ENCODE results near the gene TM9SF2. TPM values are rescaled to one million over a fixed set of nuclear protein-coding genes. Genes with fewer than 3 reads are reported as not detected.
A peak's percentile ranks its signal among the peaks of the same experiment; 100 is the strongest.
"Not testable (repeated sequence)": the region's sequence is repeated elsewhere in the genome, so short reads cannot be mapped to it uniquely, and the experiment has no call there.

Gene TM9SF2
- total RNA-seq: 115 and 165 TPM in 2 replicates

DNA sequence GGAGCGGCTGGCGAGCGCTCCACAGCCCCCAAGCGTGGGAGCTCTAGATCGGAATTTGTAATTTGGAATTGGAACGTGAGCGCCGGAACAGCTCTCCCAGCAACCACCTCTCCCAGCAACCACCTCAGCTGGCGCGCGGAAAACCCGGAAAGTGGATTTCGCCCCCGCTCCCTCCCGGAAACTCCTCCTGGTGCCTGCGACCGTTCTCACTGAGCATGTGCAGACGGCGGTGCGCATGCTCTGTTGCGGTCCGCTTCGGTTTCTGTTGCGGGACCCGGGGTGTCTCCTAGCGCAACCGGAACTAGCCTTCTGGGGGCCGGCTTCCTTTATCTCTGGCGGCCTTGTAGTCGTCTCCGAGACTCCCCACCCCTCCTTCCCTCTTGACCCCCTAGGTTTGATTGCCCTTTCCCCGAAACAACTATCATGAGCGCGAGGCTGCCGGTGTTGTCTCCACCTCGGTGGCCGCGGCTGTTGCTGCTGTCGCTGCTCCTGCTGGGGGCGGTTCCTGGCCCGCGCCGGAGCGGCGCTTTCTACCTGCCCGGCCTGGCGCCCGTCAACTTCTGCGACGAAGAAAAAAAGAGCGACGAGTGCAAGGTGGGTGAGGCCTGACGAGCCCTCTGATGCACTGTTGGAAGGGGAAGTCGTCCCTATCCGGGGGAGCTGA is at the start of gene TM9SF2:
Gene TM9SF2 (plus strand): TSS at position 289 of the 664 bp plus-strand sequence. CDS start 135 bp downstream, at position 424.
- TF ChIP-seq, protein P1, sequence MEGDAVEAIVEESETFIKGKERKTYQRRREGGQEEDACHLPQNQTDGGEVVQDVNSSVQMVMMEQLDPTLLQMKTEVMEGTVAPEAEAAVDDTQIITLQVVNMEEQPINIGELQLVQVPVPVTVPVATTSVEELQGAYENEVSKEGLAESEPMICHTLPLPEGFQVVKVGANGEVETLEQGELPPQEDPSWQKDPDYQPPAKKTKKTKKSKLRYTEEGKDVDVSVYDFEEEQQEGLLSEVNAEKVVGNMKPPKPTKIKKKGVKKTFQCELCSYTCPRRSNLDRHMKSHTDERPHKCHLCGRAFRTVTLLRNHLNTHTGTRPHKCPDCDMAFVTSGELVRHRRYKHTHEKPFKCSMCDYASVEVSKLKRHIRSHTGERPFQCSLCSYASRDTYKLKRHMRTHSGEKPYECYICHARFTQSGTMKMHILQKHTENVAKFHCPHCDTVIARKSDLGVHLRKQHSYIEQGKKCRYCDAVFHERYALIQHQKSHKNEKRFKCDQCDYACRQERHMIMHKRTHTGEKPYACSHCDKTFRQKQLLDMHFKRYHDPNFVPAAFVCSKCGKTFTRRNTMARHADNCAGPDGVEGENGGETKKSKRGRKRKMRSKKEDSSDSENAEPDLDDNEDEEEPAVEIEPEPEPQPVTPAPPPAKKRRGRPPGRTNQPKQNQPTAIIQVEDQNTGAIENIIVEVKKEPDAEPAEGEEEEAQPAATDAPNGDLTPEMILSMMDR (IDR thresholded peaks at IDR 0.05; ENCODE audit: insufficient read depth, low read depth, low read length): no peak
- peak; percentile 98 for DNase-seq (ENCODE audit: low read depth)
- peak within 1 kb of the TSS; percentile 100 for H3K4me3 ChIP-seq (ENCODE audit: low read depth, low read length)

GRCh38 chr13:99454518-99455183 is 46.6 kb upstream of the TM9SF2 start:
- no peak overlapping the region for H3K4me3 ChIP-seq (ENCODE audit: low read depth, low read length)
- no peak for DNase-seq (ENCODE audit: low read depth)
- TF ChIP-seq, protein P1 (IDR thresholded peaks at IDR 0.05; ENCODE audit: insufficient read depth, low read depth, low read length): no peak

- no peak overlapping the region for H3K4me3 ChIP-seq (ENCODE audit: low read depth, low read length)
- TF ChIP-seq, protein P1 (IDR thresholded peaks at IDR 0.05; ENCODE audit: insufficient read depth, low read depth, low read length): no peak
- DNase-seq (ENCODE audit: low read depth): no peak
Observed at GRCh38 chr13:99459099-99459850, 42.0 kb upstream of the TM9SF2 start.

DNA sequence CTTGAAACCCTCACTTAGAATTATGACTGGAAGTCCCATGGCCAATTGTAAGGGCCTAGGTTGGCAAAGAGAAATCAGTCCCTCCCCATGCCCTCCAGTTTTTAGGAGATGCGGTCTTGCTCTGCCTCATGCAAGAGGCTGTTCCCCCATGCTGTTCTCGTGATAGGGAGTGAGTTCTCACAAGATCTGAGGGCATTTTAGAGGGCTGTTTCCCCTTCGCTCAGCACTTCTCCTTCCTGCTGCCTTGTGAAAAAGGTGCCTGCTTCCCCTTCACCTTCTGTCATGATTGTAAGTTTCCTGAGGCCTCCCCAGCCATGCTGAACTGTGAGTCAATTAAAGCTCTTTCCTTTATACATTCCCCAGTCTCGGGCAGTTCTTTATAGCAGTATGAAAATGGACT is 40.5 kb upstream of the TM9SF2 start:
- not testable (repeated sequence) for H3K4me3 ChIP-seq (ENCODE audit: low read depth, low read length); DNase-seq (ENCODE audit: low read depth)

GRCh38 chr13:99463646-99464397 is 37.5 kb upstream of the TM9SF2 start:
- peak overlapping the region; percentile 29 for H3K4me3 ChIP-seq (ENCODE audit: low read depth, low read length)
- TF ChIP-seq, protein P1 (IDR thresholded peaks at IDR 0.05; ENCODE audit: insufficient read depth, low read depth, low read length): no peak
- no peak for DNase-seq (ENCODE audit: low read depth)

- H3K4me3 ChIP-seq (ENCODE audit: low read depth, low read length): peak overlapping the region; percentile 29
- peak; percentile 83 for DNase-seq (ENCODE audit: low read depth)
- TF ChIP-seq, protein P1 (IDR thresholded peaks at IDR 0.05; ENCODE audit: insufficient read depth, low read depth, low read length): no peak
Observed at GRCh38 chr13:99464441-99464949, 36.8 kb upstream of the TM9SF2 start.
